Activated CD4-positive, alpha-beta T cell treated with anti-CD3 and anti-CD28 coated beads, Interleukin-2, amount 50 U/mL, for 4 hours (primary cell): ENCODE measurements around the gene SOD1.
"Not testable (repeated sequence)": the region's sequence is repeated elsewhere in the genome, so short reads cannot be mapped to it uniquely, and the experiment has no call there.

ENCODE experiments used
- DNase-seq, 2 experiments: peaks; one replicate each; pipeline ENCODE4 v3.0.0-alpha.2; 2020

The SOD1 gene

DNA sequence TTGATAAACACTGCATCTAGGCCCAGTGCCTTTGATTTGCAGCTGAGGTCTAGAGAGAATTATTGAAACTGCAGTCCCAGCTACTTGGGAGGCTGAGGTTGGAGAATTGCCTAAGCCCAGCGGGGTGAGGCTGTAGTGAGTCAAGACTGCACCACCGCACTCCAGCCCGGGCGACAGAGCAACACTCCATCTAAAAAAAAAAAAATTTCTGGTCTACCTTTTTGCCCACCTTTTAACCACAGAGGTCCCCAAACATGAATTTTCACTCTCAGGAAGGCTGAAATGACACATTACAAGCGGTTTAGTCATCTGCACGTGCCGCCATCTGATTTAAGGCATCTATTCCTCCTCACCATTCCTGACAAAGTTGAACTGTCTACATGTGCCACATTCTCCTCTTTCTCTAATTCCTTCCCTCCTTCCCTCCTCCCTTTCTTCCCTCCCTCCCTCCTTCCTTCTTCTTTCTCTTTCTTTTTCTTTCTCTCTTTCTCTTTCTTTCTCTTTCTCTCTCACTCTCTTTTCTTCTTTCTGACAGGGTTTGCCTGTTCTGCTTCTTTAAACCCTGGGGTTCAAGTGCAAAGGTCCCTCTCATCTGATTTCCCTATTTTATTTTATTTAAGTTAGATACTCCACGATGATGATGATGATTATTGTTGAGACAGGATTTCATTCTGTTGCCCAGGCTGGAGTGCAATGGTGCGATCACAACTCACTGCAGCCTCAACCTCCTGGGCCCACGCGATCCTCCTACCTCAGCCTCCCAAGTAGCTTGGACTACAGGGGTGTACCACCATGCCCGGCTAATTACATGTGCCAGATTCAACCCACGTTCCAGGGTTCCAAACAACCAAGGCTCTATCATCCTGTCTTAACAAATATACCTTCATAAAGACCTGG, 3.0 kb upstream of the SOD1 start:
- no peak for DNase-seq

DNA sequence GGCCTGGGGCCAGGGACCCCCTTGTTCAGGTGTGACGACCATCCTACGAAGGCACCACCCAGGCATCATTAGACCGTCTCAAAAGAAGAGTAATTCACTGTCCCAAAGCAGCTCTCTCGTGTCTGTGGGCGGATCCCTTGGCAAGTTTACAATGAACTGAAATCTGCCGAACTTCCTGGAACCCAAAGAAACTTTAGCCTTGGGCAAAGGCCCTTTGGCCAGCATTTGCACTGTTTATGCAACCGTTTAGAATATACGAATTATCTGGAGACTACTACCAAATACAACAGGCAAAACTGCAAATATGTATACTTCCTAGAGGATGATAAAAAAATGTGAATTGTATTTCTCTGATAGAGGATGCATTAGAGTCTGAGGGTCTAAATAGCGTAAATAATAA, 1.4 kb upstream of the SOD1 start:
- no peak for DNase-seq

DNA sequence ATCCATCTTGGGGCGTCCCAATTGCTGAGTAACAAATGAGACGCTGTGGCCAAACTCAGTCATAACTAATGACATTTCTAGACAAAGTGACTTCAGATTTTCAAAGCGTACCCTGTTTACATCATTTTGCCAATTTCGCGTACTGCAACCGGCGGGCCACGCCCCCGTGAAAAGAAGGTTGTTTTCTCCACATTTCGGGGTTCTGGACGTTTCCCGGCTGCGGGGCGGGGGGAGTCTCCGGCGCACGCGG, 282 bp upstream of the SOD1 start:
- no peak for DNase-seq

DNA sequence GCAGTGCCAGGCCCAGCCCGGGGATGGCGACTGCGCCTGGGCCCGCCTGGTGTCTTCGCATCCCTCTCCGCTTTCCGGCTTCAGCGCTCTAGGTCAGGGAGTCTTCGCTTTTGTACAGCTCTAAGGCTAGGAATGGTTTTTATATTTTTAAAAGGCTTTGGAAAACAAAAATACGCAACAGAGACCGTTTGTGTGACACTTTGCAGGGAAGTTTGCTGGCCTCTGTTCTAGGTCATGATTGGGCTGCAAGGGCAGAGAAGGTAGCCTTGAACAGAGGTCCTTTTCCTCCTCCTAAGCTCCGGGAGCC, 719 bp downstream of the SOD1 start:
- no peak for DNase-seq

DNA sequence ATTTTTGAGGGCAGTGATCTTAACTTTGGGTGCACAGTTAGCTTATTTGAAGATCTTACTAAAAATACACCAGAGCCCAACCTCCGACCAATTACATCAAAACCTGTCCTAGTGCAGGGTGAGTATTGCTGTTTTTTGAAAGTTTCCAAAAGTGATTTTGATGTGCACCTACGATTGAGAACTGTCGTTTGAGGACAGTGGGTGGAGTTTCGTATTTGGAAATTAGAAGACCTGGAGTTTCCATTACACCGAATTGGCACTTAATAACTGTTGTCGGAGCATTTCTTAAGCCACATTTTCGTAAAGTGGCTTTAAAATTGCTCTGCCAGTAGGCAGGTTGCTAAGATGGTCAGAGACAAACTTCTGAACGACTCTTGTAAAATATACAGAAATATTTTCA, 1.1 kb downstream of the SOD1 start:
- no peak for DNase-seq

DNA sequence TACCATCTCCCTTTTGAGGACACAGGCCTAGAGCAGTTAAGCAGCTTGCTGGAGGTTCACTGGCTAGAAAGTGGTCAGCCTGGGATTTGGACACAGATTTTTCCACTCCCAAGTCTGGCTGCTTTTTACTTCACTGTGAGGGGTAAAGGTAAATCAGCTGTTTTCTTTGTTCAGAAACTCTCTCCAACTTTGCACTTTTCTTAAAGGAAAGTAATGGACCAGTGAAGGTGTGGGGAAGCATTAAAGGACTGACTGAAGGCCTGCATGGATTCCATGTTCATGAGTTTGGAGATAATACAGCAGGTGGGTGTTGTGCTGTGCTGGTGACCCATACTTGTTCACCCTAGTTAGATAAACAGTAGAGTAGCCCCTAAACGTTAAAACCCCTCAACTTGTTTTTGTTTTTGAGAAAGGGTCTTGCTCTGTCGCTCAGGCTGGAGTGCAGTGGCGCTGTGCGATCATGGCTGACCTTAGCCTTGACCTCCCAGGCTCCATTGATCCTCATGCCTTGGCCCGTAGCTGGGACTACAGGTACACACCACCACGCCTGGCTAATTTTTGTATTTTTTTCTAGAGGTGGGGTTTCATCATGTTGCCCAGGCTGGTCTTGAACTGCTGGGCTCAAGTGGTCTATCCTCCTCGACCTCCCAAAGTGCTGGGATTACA, 4.2 kb downstream of the SOD1 start:
- DNase-seq, result no peak

DNA sequence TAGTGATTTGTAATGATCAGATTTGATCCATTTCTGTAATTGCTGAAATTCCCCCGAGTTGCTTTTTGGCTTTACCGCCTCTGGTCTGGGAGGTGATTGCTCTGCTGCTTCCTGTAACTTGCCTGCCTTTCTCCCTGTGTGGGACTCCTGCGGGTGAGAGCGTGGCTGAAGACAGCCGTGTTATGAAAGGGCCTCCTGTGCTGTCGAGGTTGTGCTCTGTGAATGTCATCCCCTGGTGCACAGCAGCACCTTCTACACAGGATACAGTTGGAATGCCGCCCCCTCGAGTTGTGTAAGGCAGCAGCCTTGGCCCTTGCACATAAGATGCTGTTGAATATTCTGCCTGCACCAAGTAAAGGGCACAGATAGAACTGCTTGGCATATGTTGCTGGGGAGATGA, 5.9 kb downstream of the SOD1 start:
- no peak for DNase-seq

DNA sequence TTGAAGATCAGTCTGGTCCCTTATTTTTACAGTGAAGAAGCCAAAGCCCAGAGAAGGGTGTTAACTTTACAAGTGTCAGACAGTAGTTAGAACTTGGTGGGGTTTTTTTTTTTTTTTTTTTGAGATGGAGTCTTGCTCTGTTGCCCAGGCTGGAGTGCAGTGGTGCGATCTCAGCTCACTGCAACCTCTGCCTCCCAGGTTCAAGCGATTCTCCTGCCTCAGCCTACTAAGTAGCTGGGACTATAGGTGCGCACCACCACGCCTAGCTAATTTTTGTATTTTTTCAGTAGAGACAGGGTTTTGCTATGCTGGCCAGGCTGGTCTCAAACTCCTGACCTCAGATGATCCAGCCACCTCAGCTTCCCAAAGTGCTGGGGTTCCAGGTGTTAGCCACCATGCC, 6.4 kb downstream of the SOD1 start:
- not testable (repeated sequence) for DNase-seq

DNA sequence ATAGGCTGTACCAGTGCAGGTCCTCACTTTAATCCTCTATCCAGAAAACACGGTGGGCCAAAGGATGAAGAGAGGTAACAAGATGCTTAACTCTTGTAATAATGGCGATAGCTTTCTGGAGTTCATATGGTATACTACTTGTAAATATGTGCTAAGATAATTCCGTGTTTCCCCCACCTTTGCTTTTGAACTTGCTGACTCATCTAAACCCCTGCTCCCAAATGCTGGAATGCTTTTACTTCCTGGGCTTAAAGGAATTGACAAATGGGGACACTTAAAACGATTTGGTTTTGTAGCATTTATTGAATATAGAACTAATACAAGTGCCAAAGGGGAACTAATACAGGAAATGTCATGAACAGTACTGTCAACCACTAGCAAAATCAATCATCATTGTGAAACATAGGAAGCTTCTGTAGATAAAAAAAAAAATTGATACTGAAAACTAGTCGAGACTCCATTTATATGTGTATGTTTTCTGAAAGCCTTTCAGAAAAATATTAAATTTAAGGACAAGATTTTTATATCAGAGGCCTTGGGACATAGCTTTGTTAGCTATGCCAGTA, 7.0 kb downstream of the SOD1 start:
- DNase-seq, result no peak

DNA sequence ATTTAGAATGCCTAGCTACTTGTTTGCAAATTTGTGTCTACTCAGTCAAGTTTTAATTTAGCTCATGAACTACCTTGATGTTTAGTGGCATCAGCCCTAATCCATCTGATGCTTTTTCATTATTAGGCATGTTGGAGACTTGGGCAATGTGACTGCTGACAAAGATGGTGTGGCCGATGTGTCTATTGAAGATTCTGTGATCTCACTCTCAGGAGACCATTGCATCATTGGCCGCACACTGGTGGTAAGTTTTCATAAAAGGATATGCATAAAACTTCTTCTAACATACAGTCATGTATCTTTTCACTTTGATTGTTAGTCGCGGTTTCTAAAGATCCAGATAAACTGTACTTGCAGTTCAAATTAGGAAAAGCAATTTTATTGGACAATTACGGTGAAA, 7.6 kb downstream of the SOD1 start:
- DNase-seq, result no peak

DNA sequence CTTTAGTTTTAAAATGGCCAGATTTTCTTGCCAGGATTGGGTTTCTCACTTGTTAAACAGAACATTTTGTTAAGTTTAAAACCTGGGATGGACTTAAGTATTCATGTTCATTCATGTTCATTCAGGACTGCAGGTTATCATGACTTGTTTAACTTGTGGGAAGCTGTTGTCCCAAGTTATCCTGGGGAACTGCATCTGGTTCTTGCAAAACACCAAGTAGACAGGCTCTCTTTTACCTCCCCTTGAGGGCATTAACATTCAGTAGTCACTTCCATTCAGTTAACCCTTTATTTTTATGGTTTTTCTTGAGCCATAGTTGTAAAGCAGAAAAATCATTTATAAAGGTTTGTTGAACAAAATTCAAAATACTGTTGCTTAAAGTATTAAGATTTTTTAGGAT, 8.1 kb downstream of the SOD1 start:
- DNase-seq, result no peak

DNA sequence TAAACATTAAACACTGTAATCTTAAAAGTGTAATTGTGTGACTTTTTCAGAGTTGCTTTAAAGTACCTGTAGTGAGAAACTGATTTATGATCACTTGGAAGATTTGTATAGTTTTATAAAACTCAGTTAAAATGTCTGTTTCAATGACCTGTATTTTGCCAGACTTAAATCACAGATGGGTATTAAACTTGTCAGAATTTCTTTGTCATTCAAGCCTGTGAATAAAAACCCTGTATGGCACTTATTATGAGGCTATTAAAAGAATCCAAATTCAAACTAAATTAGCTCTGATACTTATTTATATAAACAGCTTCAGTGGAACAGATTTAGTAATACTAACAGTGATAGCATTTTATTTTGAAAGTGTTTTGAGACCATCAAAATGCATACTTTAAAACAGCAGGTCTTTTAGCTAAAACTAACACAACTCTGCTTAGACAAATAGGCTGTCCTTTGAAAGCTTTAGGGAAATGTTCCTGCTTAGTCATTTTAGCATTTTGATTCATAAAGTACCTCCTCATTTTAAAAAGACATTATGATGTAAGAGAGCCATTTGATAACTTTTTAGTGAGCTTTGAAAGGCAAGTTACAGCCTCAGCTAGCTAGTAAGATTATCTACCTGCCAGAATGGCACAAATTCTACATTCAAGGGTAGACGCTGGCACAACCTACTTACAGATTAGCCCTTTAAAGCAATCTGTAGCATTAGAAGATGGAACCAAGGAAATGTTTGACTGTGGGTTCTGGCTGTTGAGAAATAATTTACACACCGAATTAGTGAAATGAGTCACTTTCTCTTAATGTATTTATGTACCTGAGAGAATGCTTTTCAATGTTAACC, 9.4 kb downstream of the SOD1 start:
- DNase-seq, result no peak

DNA sequence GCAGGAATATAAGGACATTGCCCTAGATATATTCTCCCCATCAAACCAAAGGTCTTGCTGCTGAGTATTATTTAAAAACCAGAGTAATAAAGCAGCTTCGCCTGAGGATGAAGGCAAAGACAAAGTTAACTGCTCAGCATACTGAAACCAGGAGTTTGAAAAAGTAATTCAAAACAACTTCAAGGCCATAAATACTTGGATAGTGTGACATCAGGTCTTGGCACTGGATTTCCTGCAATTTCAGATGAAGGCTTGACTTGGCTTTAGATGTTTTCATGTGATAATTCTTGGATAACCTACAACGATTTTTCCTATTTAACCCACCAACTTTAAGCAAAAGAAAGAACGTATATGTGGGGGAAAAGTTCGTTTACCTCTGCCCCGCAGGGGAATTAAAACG, 10.6 kb downstream of the SOD1 start:
- DNase-seq, result no peak

DNA sequence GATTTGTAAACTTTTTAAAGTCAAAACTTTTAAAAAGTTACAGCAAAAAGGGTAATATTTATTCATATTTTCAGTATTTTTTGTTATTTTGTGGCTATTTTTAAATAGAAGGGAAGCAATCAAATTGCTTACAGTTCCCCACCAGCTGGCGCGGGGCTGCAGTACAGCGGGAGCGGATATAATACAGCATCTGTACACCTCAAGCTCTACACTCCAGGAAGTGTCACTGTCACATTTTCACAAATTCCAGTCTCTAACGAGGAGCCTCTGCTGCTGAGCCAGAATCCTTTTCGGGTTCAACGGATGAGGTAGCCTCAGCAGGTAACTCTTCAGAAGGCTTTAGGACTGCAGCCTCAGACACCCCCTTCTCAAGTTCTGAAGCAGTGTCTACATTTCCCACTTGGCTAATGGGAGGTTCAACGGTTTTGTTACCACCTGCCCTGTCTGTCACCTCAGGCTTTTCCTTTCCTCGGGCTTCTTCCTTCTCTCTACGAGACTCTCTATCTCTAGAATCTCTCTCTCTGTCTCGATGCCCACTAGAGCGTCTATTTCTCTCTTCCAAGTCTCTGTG, 11.7 kb downstream of the SOD1 start:
- no peak for DNase-seq

DNA sequence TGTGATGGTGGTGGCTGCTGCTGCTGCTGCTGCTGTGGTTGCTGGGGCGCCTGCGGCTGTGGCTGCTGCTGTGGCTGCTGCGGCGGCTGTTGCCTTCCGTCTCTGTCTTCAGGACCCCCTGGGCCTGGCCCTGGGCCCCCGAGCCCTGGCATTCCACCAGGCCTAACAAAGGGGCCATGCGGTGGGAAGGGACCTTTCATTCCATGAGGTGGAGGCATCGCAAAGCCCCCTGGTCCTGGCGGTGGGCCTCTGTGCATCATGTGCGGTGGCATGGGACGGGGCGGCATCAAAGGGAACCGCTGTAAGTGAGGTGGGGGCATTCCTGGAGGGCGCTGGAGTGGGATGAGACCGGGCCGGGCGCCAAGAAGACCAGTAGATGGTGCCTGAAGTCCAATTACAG, 12.4 kb downstream of the SOD1 start:
- DNase-seq, result no peak

DNA sequence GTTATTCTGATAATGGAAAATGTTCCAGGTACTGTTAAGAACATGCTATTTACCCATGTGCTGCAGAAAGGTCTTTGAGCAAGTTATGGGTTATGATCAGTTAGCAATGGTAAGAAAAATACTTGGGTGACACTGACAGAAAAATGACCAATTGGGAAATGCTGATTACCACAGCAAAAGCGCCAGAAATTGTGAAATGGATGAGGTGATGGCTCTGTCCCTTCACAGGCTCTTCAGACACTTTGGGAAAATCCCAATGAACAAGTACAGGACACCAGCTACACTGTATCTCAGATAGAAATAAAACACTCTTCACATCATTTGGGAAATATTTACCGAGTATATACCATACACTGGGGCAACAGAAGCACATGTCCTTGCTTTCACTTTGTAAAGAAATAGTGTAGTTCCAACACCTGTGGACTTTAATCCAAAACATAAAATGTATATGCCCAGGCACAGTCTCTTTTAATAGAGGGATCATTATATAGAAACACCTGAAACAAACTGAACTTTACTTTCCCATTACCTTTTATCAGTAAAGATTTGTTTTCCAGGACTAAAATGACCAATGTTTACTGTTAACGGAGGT, 13.9 kb downstream of the SOD1 start:
- DNase-seq, result no peak

DNA sequence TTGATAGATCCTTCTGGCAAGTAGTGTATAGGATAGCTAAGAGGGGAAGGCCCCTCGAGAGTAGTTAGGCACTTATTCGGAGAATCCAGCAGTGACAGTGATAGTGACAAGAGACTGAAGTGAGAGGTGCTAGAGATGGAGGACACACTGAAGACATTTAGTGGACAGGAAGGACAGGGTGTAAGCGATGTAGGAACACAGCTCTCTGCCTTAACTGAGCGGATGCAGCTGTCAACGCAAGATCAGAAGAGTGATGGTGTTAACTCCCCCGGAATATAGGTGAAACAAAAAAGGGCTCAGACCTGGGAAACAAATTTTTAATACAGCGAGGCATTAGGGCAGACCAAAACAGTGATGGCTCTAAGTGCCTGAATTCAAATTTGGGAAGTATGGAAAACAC, 15.8 kb downstream of the SOD1 start:
- no peak for DNase-seq

DNA sequence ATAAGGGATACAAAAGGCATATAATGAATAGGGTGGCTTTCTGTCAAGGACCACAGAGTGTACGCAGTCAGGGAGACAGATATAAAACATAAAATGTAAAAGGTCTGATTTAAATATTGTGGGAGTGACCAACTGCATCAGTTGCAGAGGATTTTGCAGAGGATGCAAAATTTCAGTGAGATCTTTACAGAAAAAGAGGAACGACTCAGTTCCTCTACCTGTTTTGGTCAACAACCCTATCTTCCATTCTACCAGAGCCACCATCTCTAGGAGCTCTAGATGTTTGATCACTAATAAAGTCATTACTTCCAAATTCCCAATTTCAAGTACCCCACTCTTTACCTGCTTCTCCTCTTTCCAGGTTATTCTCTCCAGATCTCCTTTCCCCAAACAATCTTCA, 16.5 kb downstream of the SOD1 start:
- DNase-seq, result no peak

DNA sequence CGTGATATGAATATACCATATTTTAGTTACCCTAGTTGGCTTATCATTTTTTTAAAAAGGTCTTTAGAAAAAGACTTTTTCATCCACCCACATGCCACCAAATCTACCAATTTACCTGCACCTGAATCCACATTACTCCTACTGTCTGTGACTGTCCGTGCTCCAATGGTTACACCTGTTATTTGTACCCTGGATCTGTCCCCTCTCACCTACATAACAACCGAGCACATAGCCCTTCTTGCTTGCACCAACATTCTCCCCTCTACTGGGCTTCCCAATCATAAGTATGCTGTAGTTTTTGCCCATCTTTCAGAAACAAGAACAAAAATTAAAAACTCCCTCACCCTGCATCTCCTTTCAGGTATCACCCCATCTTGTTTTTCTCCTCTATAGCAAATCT, 17.6 kb downstream of the SOD1 start:
- DNase-seq, result no peak

DNA sequence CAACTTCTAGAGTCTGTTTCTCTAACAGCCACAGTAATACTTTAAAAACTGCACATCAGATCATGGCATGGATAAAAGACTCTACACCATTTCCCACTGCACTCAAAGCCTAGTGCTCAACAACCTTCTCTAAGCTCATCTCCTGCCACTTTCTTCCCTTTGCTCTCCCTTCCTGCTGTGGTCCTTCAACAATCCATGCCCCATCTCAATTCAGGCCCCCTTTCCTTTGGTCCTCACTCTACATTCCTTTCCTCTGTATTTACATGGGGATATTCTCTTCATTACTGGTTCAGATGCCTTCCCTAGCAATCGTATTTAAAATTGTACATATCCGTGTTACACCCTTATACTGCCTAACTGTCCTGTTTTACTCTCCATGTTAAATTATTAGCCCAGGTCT, 19.0 kb downstream of the SOD1 start:
- no peak for DNase-seq

DNA sequence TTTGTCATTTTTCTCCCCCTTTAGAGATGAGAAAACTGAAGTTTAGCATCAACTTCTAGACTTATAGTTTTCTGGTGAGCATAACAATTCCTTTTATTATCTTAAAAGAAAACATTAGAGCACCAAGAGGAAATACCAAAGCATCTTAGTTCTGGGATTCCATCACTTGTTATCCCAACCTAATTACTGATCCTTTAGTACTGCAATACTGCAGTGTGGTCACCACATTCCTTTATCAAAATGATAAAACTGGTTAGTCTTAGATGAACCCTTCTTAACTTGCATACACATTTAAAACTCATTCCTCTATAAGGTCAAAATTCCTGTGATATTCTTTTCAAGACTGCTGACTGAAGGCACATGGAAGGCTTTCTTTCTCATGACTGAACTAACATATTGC, 23.1 kb downstream of the SOD1 start:
- no peak for DNase-seq

DNA sequence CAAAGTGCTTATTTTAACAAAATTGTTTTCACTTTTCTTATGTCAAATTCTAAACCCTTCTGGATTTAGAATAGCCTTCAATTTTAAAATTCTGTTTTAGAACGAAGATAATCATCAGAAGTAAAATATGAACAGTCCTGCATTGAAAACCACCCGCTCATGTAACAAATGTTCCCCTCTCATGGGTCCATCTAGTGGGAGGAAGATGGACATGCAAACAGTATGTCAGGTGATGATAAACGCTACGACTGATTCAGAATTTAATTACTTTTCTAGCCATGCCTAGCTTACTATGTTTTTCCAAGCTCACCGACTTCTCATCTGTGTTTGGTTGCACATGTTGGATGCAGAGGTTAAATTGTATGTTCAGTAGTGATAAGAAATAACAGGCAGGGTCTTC, 23.5 kb downstream of the SOD1 start:
- DNase-seq, result no peak

DNA sequence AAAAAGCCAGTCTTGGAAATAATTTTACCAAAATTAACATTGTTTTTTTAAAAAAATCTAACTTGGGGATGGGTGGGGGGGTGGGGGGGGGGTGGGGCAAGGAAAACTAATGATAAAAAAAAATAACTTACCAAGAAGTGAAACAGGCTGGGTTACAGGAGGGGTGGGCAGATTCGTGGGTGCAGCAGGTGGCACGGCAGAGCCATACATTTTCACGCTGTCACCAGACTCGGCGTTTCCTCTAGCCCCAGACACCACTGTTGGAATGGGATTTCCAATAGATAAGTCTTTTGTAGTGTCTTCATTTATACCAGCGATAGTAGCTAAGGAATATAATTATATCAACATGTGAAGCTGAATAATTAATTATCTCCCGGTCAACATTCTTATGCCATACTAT, 25.4 kb downstream of the SOD1 start:
- no peak for DNase-seq
